NCI-H1105 treated with DMSO at 0.1 percent for 48 hours (cell line): ENCODE measurements around the gene SEL1L2.
A peak's percentile ranks its signal among the peaks of the same experiment; 100 is the strongest.

ENCODE experiments used
- DNase-seq: peaks from one replicate; lab custom pipeline; 2025; lab: John Stamatoyannopoulos, UW

Gene SEL1L2

GRCh38 chr20:13813910-13814309, 176.5 kb downstream of the SEL1L2 start:
- no peak for DNase-seq

GRCh38 chr20:13810446-13810845, 180.0 kb downstream of the SEL1L2 start:
- DNase-seq, result no peak

GRCh38 chr20:13809855-13810254, 180.6 kb downstream of the SEL1L2 start:
- no peak for DNase-seq

GRCh38 chr20:13809373-13809772, 181.0 kb downstream of the SEL1L2 start:
- no peak for DNase-seq

GRCh38 chr20:13800728-13801134, 189.7 kb downstream of the SEL1L2 start:
- DNase-seq, result peak; percentile 99

GRCh38 chr20:13799974-13800373, 190.4 kb downstream of the SEL1L2 start:
- DNase-seq, result no peak
